ENCODE measurements around the gene VAV2. TPM values are rescaled to one million over a fixed set of nuclear protein-coding genes. Genes with fewer than 3 reads are reported as not detected.

Gene VAV2, protein sequence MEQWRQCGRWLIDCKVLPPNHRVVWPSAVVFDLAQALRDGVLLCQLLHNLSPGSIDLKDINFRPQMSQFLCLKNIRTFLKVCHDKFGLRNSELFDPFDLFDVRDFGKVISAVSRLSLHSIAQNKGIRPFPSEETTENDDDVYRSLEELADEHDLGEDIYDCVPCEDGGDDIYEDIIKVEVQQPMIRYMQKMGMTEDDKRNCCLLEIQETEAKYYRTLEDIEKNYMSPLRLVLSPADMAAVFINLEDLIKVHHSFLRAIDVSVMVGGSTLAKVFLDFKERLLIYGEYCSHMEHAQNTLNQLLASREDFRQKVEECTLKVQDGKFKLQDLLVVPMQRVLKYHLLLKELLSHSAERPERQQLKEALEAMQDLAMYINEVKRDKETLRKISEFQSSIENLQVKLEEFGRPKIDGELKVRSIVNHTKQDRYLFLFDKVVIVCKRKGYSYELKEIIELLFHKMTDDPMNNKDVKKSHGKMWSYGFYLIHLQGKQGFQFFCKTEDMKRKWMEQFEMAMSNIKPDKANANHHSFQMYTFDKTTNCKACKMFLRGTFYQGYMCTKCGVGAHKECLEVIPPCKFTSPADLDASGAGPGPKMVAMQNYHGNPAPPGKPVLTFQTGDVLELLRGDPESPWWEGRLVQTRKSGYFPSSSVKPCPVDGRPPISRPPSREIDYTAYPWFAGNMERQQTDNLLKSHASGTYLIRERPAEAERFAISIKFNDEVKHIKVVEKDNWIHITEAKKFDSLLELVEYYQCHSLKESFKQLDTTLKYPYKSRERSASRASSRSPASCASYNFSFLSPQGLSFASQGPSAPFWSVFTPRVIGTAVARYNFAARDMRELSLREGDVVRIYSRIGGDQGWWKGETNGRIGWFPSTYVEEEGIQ
- total RNA-seq (2014; rRNA removed; shearing (Covaris generic); ENCODE audit: low replicate concordance) = 3.5 and 9.6 TPM in 2 replicates

DNA sequence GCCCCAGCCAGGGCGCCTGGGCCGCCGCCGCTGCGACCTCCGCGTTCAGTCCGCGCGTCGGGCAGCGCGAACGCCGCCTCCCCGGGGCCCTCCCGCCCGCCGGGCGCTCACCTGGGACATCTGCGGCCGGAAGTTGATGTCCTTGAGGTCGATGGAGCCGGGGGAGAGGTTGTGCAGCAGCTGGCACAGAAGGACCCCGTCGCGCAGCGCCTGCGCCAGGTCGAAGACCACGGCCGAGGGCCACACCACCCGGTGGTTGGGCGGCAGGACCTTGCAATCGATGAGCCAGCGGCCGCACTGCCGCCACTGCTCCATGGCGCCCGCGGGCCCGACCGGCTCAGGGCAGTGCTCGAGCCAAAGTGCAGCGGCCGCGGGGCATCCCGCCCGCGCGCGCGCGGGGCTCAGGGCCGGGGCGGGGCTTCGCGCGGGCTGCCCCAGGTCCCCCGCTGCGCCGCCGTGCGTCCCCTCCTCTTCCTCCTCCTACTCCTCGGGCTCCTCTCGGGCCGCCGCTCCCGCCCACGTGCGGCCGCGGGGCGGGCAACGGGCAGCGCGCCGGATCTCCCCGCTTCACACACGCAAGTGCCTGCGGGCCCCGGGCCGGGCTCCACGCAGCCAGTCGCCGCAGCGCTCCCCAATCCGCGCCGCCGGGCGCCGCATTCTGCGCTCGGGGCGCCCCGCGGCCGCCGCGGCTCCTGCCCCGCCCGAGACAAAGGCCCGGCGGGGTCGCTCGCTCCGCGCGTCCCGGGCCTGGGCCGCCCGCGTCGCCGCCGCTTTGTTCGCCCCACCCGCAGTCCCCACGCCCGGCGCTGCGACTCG is at the start of gene VAV2:
Gene VAV2, minus strand, starts transcription at position 361 of the 816 bp plus-strand sequence. Its CDS starts 46 bp downstream, at position 315.
- Histone ChIP-seq H3K9me2 (replicated peaks; ENCODE audit: insufficient read depth, low read length) (no peaks in the 10 kb centered on the region), H3K9me3 (ENCODE audit: low read length) (no peaks in the 10 kb centered on the region), H3K27ac (ENCODE audit: low read length) (no peak within 1 kb of the TSS), H3K27me3 (ENCODE audit: low read length) (no peaks in the 10 kb centered on the region), H2AFZ (ENCODE audit: low read length) (peak within 1 kb of the TSS; percentile 86), H4K20me1 (ENCODE audit: insufficient read depth, low read depth, low read length) (peaks cover 42% of the 10 kb centered on the region), H3K79me2 (ENCODE audit: low read length) (no peaks in the 10 kb centered on the region), H3K4me1 (ENCODE audit: low read length) (peaks cover 14% of the 10 kb centered on the region), H3K9ac (ENCODE audit: low read length) (peak within 1 kb of the TSS; percentile 77), H3K4me3 (ENCODE audit: low read length) (peak within 1 kb of the TSS; percentile 75), H3K36me3 (ENCODE audit: insufficient read depth, low read length) (no peaks in the 10 kb centered on the region), H3K4me2 (ENCODE audit: low read depth, low read length, poor library complexity, severe bottlenecking) (peak within 1 kb of the TSS; percentile 97)
- DNase-seq = peak; percentile 81

DNA sequence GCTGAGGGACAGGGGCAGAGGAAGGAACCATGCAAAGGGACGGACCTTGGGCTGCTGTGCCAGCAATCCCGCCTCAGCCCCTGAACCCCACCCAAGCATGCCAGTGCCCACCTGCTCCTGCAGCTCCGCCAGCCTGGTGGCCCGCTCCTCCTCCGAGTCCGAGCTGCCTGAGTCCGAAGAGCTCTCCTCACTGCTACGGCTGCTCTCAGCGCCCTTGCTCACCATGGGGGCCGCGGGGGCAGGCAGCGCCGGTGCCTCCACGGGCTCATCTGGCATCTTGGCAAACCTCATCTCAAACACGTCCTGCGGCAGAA is 49.5 kb upstream of the VAV2 start:
- H4K20me1 ChIP-seq (ENCODE audit: insufficient read depth, low read depth, low read length) = no peaks in the 10 kb centered on the region
- no peak overlapping the region for H3K9ac ChIP-seq (ENCODE audit: low read length)
- no peaks in the 10 kb centered on the region for H3K27me3 ChIP-seq (ENCODE audit: low read length)
- no peak overlapping the region for H2AFZ ChIP-seq (ENCODE audit: low read length)
- no peaks in the 10 kb centered on the region for H3K9me2 ChIP-seq (replicated peaks; ENCODE audit: insufficient read depth, low read length)
- no peaks in the 10 kb centered on the region for H3K79me2 ChIP-seq (ENCODE audit: low read length)
- no peak for DNase-seq
- no peak overlapping the region for H3K27ac ChIP-seq (ENCODE audit: low read length)
- H3K4me2 ChIP-seq (ENCODE audit: low read depth, low read length, poor library complexity, severe bottlenecking) = no peak overlapping the region
- H3K36me3 ChIP-seq (ENCODE audit: insufficient read depth, low read length) = peaks cover 3% of the 10 kb centered on the region; the same call in 1 of the 2 replicates
- no peaks in the 10 kb centered on the region for H3K4me1 ChIP-seq (ENCODE audit: low read length)
- no peaks in the 10 kb centered on the region for H3K9me3 ChIP-seq (ENCODE audit: low read length)
- no peak overlapping the region for H3K4me3 ChIP-seq (ENCODE audit: low read length)

DNA sequence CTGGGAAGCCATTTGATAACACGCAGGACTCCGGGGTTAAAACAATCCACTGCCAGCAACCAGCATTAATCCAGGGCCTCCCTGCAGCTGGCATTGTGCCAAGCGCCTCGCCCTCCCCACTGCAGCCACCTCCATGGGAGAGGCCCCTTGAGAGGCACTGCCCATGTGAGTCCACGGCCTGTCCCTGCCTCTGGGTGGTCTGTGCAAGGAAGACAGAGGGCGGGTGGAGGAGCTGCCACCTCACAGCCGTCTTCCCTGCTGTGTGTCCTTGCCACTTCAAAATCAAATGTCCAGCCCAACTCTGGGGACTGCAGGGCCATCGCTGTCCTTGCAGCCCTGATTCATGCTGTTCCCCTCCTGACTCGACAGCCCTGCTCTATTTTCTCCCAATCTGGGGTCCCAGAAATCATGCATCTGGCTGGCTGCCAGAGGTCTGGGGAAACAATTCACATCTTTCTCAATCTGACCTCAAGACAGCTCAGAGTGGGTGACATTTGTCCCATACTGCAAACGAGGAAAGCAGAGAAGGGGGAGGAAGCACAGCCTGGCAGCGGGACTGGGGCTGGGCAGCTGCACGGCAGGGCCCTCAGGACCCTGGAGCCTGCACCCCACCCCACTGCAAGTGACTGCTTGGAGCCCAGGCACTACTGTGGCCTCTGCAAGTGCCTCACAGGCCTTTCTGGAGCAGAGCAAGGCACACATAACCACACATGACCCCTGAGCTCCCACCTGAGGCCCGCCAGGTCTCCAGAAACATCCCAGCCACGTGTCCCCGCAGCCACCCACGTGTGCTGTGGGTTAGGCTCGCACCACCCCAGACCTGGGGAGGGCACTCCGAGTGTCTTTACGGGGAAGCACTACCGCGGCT is 48.9 kb upstream of the VAV2 start:
- H4K20me1 ChIP-seq (ENCODE audit: insufficient read depth, low read depth, low read length) = no peaks in the 10 kb centered on the region

DNA sequence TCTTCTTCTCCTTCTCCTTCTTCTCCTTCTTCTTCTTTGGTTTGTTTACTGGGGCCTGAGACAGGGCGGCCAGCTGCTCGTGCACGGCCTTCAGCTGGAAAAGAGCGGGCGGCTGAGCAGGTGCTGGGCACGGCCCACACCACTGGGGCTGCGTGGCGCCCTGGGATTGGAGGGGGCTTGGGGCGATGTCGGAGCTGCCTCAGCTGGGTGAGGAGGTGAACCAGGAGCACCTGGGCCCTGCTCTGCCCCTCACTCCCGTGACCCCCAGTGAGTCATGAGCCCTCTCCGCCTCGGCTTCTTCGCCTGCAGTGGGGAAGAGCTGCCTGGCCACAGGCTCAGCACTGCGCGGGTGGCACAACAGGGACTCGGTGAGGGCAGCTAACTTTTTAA is 48.0 kb upstream of the VAV2 start:
- no peaks in the 10 kb centered on the region for H3K4me1 ChIP-seq (ENCODE audit: low read length)
- H3K4me2 ChIP-seq (ENCODE audit: low read depth, low read length, poor library complexity, severe bottlenecking) = no peak overlapping the region
- H3K36me3 ChIP-seq (ENCODE audit: insufficient read depth, low read length) = peaks cover 3% of the 10 kb centered on the region; the same call in 1 of the 2 replicates

More for the DNA sequence above, 48.9 kb upstream of the VAV2 start:
- H2AFZ ChIP-seq (ENCODE audit: low read length) = no peak overlapping the region
- no peak overlapping the region for H3K4me3 ChIP-seq (ENCODE audit: low read length)
- H3K4me1 ChIP-seq (ENCODE audit: low read length) = no peaks in the 10 kb centered on the region
- no peaks in the 10 kb centered on the region for H3K9me3 ChIP-seq (ENCODE audit: low read length)
- no peaks in the 10 kb centered on the region for H3K27me3 ChIP-seq (ENCODE audit: low read length)
- H3K9ac ChIP-seq (ENCODE audit: low read length) = no peak overlapping the region
- no peak overlapping the region for H3K27ac ChIP-seq (ENCODE audit: low read length)
- peaks cover 3% of the 10 kb centered on the region; the same call in 1 of the 2 replicates for H3K36me3 ChIP-seq (ENCODE audit: insufficient read depth, low read length)
- H3K79me2 ChIP-seq (ENCODE audit: low read length) = no peaks in the 10 kb centered on the region
- DNase-seq = no peak
- H3K9me2 ChIP-seq (replicated peaks; ENCODE audit: insufficient read depth, low read length) = no peaks in the 10 kb centered on the region
- no peak overlapping the region for H3K4me2 ChIP-seq (ENCODE audit: low read depth, low read length, poor library complexity, severe bottlenecking)

DNA sequence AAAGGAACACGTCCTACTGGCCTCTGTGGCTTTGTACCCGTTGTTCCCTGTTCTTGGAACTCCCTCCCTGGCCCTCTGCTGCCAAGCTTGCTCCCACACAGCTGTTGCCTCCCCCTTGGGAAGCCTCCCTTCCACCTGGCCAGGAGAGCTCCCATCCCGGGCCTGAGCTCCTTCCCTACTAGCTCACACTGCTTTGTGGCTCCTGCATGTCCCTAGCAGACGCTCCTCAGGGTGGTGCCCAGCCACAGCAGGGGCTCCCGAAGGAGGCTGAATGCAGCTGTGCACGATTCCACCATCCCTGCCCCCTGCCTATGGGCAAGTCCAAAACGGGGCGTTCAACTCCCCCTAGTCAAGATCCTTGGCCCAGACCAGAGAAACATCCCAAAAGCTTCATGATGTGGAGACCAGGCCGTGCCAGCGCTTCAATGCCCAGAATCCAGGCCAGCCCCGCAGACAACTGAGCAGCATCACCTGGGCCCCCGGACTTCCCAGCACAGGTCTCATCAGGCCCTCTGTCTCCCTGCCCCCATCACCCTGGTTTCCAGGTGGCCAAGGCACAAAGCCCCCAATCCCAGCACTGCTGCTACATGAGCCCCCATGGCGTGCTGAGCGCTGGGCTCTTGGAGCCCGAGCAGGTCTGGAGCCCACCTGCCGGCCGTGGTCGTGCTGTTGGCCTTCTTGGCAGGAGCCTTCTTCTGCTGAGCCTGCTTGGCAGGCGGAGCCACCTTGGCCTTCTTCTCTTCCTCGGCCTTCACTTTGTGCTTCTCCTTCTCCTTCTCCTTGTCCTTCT is 47.5 kb upstream of the VAV2 start:
- Histone ChIP-seq H3K36me3 (ENCODE audit: insufficient read depth, low read length) (peaks cover 3% of the 10 kb centered on the region; the same call in 1 of the 2 replicates), H4K20me1 (ENCODE audit: insufficient read depth, low read depth, low read length) (no peaks in the 10 kb centered on the region), H3K79me2 (ENCODE audit: low read length) (no peaks in the 10 kb centered on the region), H3K9me2 (replicated peaks; ENCODE audit: insufficient read depth, low read length) (no peaks in the 10 kb centered on the region), H3K9ac (ENCODE audit: low read length) (no peak overlapping the region), H3K27ac (ENCODE audit: low read length) (no peak overlapping the region), H3K4me2 (ENCODE audit: low read depth, low read length, poor library complexity, severe bottlenecking) (no peak overlapping the region), H3K27me3 (ENCODE audit: low read length) (no peaks in the 10 kb centered on the region), H3K4me1 (ENCODE audit: low read length) (no peaks in the 10 kb centered on the region), H3K4me3 (ENCODE audit: low read length) (no peak overlapping the region), H3K9me3 (ENCODE audit: low read length) (no peaks in the 10 kb centered on the region), H2AFZ (ENCODE audit: low read length) (no peak overlapping the region)
- no peak for DNase-seq

More for the DNA sequence above, 48.0 kb upstream of the VAV2 start:
- Histone ChIP-seq H3K9ac (ENCODE audit: low read length) (no peak overlapping the region), H3K79me2 (ENCODE audit: low read length) (no peaks in the 10 kb centered on the region), H3K4me3 (ENCODE audit: low read length) (no peak overlapping the region), H3K27ac (ENCODE audit: low read length) (no peak overlapping the region), H3K9me3 (ENCODE audit: low read length) (no peaks in the 10 kb centered on the region), H4K20me1 (ENCODE audit: insufficient read depth, low read depth, low read length) (no peaks in the 10 kb centered on the region), H3K9me2 (replicated peaks; ENCODE audit: insufficient read depth, low read length) (no peaks in the 10 kb centered on the region), H2AFZ (ENCODE audit: low read length) (no peak overlapping the region), H3K27me3 (ENCODE audit: low read length) (no peaks in the 10 kb centered on the region)
- no peak for DNase-seq

DNA sequence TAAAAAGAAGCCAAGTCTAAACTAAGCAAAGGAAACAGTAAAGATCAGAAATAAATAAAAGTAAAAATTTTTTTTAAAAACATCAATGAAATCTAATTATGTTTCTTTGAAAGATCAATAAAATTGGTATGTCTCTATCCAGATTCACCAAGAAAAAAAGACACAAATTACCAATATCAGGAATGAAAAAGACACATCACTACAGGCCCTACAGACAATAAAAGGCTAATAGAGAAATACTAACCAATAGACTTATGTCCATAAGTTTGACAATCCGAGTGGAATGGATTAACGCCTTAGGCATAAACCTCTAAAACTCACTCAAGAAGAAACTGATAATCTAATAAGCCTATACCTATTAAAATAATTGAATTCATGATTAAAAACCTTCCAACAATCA is 45.5 kb upstream of the VAV2 start:
- H3K9me3 ChIP-seq (ENCODE audit: low read length) = no peaks in the 10 kb centered on the region
- H4K20me1 ChIP-seq (ENCODE audit: insufficient read depth, low read depth, low read length) = no peaks in the 10 kb centered on the region
- H3K4me1 ChIP-seq (ENCODE audit: low read length) = no peaks in the 10 kb centered on the region
- no peaks in the 10 kb centered on the region for H3K79me2 ChIP-seq (ENCODE audit: low read length)
- H3K27ac ChIP-seq (ENCODE audit: low read length) = no peak overlapping the region
- no peaks in the 10 kb centered on the region for H3K27me3 ChIP-seq (ENCODE audit: low read length)
- H2AFZ ChIP-seq (ENCODE audit: low read length) = no peak overlapping the region
- H3K4me3 ChIP-seq (ENCODE audit: low read length) = no peak overlapping the region
- no peaks in the 10 kb centered on the region for H3K9me2 ChIP-seq (replicated peaks; ENCODE audit: insufficient read depth, low read length)
- H3K9ac ChIP-seq (ENCODE audit: low read length) = no peak overlapping the region
- no peak overlapping the region for H3K4me2 ChIP-seq (ENCODE audit: low read depth, low read length, poor library complexity, severe bottlenecking)
- DNase-seq = no peak
- peaks cover 9% of the 10 kb centered on the region; the same call in 1 of the 2 replicates for H3K36me3 ChIP-seq (ENCODE audit: insufficient read depth, low read length)

DNA sequence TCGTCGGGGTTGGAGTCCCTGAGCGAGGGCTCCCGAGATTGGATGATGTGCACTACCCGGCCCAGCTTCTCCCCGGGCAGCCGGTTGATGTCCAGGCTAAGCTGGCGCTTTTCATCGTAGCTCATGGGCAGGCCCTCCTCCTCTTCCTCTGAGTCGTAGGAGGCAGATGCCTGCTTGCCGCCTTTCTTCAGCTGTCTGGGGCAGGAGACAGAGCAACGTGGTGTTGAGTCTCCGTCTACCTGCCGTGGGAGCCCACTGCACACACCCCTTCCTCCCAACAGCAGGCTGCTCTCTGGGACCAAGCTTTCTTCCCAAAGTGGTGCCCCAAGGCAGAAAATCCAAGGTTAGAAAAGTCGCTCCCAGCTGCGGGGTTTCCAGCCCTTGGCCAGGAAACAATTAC is 44.0 kb upstream of the VAV2 start:
- no peaks in the 10 kb centered on the region for H4K20me1 ChIP-seq (ENCODE audit: insufficient read depth, low read depth, low read length)
- H3K4me1 ChIP-seq (ENCODE audit: low read length) = no peaks in the 10 kb centered on the region
- H3K4me3 ChIP-seq (ENCODE audit: low read length) = no peak overlapping the region
- no peak overlapping the region for H3K27ac ChIP-seq (ENCODE audit: low read length)
- H3K9ac ChIP-seq (ENCODE audit: low read length) = no peak overlapping the region
- no peak overlapping the region for H2AFZ ChIP-seq (ENCODE audit: low read length)
- DNase-seq = no peak
- H3K4me2 ChIP-seq (ENCODE audit: low read depth, low read length, poor library complexity, severe bottlenecking) = no peak overlapping the region
- no peaks in the 10 kb centered on the region for H3K27me3 ChIP-seq (ENCODE audit: low read length)
- H3K9me3 ChIP-seq (ENCODE audit: low read length) = no peaks in the 10 kb centered on the region
- peaks cover 9% of the 10 kb centered on the region; the same call in 1 of the 2 replicates for H3K36me3 ChIP-seq (ENCODE audit: insufficient read depth, low read length)
- H3K79me2 ChIP-seq (ENCODE audit: low read length) = no peaks in the 10 kb centered on the region
- no peaks in the 10 kb centered on the region for H3K9me2 ChIP-seq (replicated peaks; ENCODE audit: insufficient read depth, low read length)

All from Karpas-422 (cell line).